ENCODE results near the gene TSC22D4. TPM values are rescaled to one million over a fixed set of nuclear protein-coding genes. Genes with fewer than 3 reads are reported as not detected.

Gene TSC22D4
- total RNA-seq, 3 donors from 2014 or later = 45.1 to 65.2 (median 64.8) TPM

DNA sequence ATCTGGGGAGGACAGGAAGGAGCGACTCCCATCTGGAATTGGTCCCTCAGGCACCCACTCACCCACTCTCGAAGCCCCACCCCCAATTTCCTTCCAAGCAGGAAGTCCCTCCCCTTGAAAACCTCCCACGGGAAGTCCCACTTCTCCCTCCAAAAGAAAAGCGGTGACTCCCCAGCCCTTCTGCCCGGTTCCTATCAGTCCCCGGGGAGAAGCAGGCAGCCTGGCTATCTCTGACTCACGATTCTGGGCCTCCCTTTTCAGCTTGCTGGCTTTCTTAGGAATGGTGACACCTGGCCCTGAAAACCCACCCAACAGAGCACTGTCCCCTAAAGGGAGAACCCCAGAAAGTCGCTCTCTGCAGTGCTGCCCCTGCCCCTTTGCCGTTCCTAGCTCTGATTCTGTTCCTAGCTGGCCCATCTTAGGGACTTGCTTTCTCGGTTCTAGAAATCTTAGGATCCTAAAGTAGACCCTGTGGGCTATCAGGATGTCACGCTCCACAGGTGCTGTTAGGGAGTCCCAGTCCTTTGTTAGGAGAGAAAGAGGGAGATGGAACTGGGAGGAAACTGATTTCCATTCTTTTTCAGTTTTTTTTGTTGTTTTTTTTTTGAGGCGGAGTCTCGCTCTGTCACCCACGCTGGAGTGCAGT is 6.0 kb downstream of the TSC22D4 start:
- intact Hi-C loops (cut with DNase I, micrococcal nuclease) = loop anchor here (5.0 to 10.0 kb wide), 3 partner anchors 82 to 219 kb away; partner anchors contain the start of gene GIGYF1 (in 1 of the 2)
- H3K36me3 ChIP-seq (ENCODE audit: low read depth) = peaks cover 3% of the 10 kb centered on the region
- no peak for ATAC-seq
- DNase-seq = no peak
- H3K4me3 ChIP-seq = no peak overlapping the region
- H3K9me3 ChIP-seq = no peaks in the 10 kb centered on the region
- TF ChIP-seq, protein P1, sequence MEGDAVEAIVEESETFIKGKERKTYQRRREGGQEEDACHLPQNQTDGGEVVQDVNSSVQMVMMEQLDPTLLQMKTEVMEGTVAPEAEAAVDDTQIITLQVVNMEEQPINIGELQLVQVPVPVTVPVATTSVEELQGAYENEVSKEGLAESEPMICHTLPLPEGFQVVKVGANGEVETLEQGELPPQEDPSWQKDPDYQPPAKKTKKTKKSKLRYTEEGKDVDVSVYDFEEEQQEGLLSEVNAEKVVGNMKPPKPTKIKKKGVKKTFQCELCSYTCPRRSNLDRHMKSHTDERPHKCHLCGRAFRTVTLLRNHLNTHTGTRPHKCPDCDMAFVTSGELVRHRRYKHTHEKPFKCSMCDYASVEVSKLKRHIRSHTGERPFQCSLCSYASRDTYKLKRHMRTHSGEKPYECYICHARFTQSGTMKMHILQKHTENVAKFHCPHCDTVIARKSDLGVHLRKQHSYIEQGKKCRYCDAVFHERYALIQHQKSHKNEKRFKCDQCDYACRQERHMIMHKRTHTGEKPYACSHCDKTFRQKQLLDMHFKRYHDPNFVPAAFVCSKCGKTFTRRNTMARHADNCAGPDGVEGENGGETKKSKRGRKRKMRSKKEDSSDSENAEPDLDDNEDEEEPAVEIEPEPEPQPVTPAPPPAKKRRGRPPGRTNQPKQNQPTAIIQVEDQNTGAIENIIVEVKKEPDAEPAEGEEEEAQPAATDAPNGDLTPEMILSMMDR (IDR thresholded peaks at IDR 0.05) = no peak
- peaks cover 41% of the 10 kb centered on the region for H3K4me1 ChIP-seq (ENCODE audit: low read depth)

DNA sequence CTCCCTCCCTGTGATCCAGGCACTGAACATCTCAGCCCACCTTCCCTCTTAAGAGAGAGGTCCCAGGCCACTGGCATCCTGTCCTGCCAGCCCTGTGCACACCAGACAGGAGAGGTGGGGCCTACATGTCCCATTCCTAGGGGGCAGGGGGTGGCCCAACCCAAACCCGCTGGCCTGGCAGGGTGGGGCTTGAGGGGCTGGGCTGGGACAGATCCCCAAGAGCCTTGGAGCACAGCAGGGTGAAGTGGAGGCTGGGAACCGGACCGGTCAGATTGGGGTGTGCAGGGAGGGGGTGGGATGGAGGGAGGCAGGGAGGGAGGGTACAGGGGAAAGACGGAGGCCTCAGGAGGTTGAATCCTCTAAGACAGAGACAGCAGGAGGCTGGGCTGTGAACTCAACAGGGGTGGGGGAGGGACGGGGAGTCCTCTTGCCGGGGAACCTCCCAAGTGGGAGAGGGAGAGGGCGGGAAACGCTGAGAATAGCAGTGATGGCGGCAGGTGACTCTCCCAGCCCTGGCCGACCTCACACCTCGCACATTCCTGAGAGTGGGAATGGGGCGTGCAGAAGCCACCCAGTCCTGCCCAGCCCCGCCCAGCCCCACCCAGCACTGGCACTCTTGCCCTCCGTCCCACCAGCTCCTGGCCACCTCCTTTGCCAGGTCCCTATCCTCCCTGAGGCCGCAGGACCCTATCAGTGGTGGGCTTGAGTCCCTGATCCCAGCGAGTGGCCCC is 6.7 kb downstream of the TSC22D4 start:
- Histone ChIP-seq H3K4me3 (no peak overlapping the region), H3K36me3 (ENCODE audit: low read depth) (peaks cover 3% of the 10 kb centered on the region), H3K4me1 (ENCODE audit: low read depth) (peaks cover 36% of the 10 kb centered on the region), H3K9me3 (no peaks in the 10 kb centered on the region)
- TF ChIP-seq, protein P1 (IDR thresholded peaks at IDR 0.05) = no peak
- intact Hi-C loops (cut with DNase I, micrococcal nuclease) = loop anchor here (5.0 to 10.0 kb wide), 3 partner anchors 83 to 220 kb away; partner anchors contain the start of gene GIGYF1 (in 1 of the 2)
- DNase-seq (no peak), ATAC-seq (peak; percentile 10)

- no peak overlapping the region for H3K4me3 ChIP-seq
- H3K4me1 ChIP-seq (ENCODE audit: low read depth) = peaks cover 24% of the 10 kb centered on the region
- no peaks in the 10 kb centered on the region for H3K9me3 ChIP-seq
- DNase-seq = no peak
- TF ChIP-seq, protein P1 (IDR thresholded peaks at IDR 0.05) = no peak
- intact Hi-C loops (cut with DNase I, micrococcal nuclease) = loop anchor here (5.0 to 10.0 kb wide), 3 partner anchors 84 to 221 kb away; partner anchors contain the start of gene GIGYF1 (in 1 of the 2)
- no peak for ATAC-seq
- peaks cover 3% of the 10 kb centered on the region for H3K36me3 ChIP-seq (ENCODE audit: low read depth)
Observed at GRCh38 chr7:100471021-100471420, 8.0 kb downstream of the TSC22D4 start.

DNA sequence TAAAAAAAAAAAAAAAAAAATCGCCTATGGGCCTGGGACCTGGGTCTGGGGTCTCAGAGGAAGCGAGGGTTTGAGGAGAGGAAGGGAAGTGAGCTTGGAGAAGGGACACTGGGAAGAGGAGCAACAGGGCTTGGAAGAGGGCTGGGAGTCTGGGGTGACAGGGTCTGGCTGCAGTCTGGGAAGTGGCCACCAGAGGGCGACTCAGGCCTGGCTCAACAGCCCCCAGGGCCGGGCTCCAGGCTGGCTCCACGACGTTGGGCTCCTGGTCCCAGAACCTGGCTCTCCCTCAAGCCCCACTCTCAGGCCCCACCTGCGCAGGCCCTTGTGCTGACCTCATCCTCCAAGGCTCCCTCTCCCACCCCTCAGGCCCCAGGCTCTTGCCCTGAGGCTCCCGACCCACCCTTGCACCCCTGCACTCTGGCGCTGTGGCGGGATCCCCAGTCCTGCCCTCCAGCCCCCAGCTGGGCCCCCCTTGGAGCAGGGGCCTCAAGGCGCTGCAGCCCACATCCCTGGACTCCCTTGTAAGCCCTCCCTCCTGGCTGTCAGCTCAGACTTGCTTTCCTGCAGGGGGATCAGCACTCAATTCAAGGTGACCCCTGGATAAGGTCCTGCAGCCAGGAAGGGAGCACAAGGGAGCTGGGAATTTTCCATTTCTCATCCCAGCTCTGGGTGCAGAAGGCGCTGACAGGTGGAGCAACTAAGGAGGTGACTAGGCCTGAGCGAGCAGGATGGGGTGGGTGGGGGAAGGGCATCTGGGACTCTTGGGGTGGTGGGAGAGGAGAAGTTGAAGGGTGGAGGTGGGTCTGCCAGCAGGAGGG is 9.6 kb downstream of the TSC22D4 start:
- ATAC-seq = peak; percentile 92
- TF ChIP-seq, protein P1 (IDR thresholded peaks at IDR 0.05) = peak; percentile 92
- H3K9me3 ChIP-seq = no peaks in the 10 kb centered on the region
- DNase-seq = peak; percentile 87 to 94 (median 93)
- H3K4me1 ChIP-seq (ENCODE audit: low read depth) = peaks cover 17% of the 10 kb centered on the region
- intact Hi-C loops (cut with DNase I, micrococcal nuclease) = loop anchor here (5.0 to 10.0 kb wide), 3 partner anchors 85 to 223 kb away; partner anchors contain the start of gene GIGYF1 (in 1 of the 2)
- H3K4me3 ChIP-seq = no peak overlapping the region
- peaks cover 3% of the 10 kb centered on the region for H3K36me3 ChIP-seq (ENCODE audit: low read depth)

- DNase-seq = peak in 1 of 3 donors; percentile 53
- ATAC-seq = no peak
- Histone ChIP-seq H3K4me3 (no peak overlapping the region), H3K9me3 (no peaks in the 10 kb centered on the region), H3K4me1 (ENCODE audit: low read depth) (peaks cover 13% of the 10 kb centered on the region), H3K36me3 (ENCODE audit: low read depth) (no peaks in the 10 kb centered on the region)
- intact Hi-C loops (cut with DNase I, micrococcal nuclease) = no loop called here
- TF ChIP-seq, protein P1 (IDR thresholded peaks at IDR 0.05) = no peak
Observed at GRCh38 chr7:100467638-100468373, 11.2 kb downstream of the TSC22D4 start.
